Breast epithelium (tissue), 3 donors: ENCODE data around the gene ECSIT.

Experiments used
- CTCF ChIP-seq, 3 donors: fragments of 450-650 bp; IDR thresholded peaks; one replicate each; pipeline ENCODE4 v1.5.1; 2016 to 2017; ENCODE audit warnings: antibody characterized with exemption in 3 of 3, mild to moderate bottlenecking in 3 of 3, moderate library complexity in 3 of 3
- POLR2A ChIP-seq: fragments of 450-650 bp; IDR thresholded peaks from one replicate; pipeline ENCODE4 v1.6.1; 2016; ENCODE audit warnings: antibody characterized with exemption, mild to moderate bottlenecking, moderate library complexity

DNA sequence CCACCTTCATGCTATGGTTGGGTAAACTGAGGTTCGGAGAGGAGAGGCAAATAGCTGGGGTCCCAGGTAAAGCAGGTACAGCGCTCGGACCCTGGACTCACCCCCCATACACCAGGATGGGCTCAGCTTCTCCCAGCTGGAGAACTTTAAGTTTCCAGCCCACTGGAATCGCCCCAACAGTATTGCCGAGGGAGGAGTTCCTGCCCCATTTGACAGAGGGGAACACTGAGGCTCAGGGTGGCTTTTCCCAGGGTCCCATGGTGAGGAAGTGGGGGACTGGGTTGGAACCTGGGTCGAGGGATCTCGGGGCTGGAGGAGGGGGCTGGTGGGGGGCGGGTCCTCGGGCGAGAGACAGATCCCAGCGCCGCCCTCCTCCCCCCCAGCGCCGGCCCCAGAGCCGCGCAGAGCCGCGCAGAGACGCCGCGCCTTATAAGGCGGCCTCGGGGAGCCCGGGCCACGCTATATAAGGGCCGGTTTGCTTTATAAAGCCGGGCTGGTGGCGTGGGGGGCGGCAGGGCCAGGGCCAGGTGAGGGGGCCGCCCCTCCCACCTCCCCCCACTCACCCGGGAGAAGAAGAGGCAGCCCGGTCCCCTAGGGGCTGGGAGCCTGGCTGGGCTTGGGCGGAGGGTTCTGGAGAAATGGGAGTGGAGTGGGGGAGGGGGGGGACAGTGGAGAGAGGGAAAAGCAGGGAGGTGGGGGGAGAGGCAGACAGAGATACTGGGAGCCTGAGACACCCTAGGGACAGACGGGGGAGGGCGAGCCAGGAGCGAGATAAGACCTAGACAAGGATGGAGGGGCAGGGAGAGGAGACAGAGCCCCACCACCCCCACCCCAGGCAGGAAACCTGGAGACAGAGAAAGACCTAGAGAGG lies 10.8 kb upstream of the ECSIT start:
- TF ChIP-seq CTCF (IDR thresholded peaks at IDR 0.05) (no peak), POLR2A (no peak)
